ENCODE results near the gene PABPC1L. TPM values are rescaled to one million over a fixed set of nuclear protein-coding genes. Genes with fewer than 3 reads are reported as not detected.

PABPC1L gene
- total and polyA plus RNA-seq, 2 of the 13 experiments (the other 11 are each of a cell fraction or from before 2014, with no cell fraction given), result 30.8 to 252 TPM

- TF ChIP-seq ZXDC (CRISPR knock-in tag; IDR thresholded peaks at IDR 0.05) (peak; percentile 100), ZNF746 (CRISPR knock-in tag; IDR thresholded peaks at IDR 0.05) (peak; percentile 85), AFF4 (CRISPR knock-in tag; IDR thresholded peaks at IDR 0.05) (0 out of 2 replicates have a peak, but pooled peaks have one; percentile 60), PITX1 (CRISPR knock-in tag; IDR thresholded peaks at IDR 0.05) (peak; percentile 43; the same call in 1 of the 2 replicates), GFI1 (CRISPR knock-in tag; IDR thresholded peaks at IDR 0.05; ENCODE audit: borderline replicate concordance) (no peak), GMEB2 (CRISPR knock-in tag; IDR thresholded peaks at IDR 0.05; ENCODE audit: low read depth) (0 out of 2 replicates have a peak, but pooled peaks have one; percentile 58), ZNF446 (CRISPR knock-in tag; IDR thresholded peaks at IDR 0.05) (peak; percentile 56; the same call in 1 of the 2 replicates), ZNF598 (CRISPR knock-in tag; IDR thresholded peaks at IDR 0.05; ENCODE audit: borderline replicate concordance) (peak; percentile 85), DNMT1 (CRISPR knock-in tag; IDR thresholded peaks at IDR 0.05) (peak; percentile 59), TIGD3 (CRISPR knock-in tag; IDR thresholded peaks at IDR 0.05; ENCODE audit: borderline replicate concordance) (no peak), ZBTB39 (CRISPR knock-in tag; IDR thresholded peaks at IDR 0.05) (no peak), TEAD3 (CRISPR knock-in tag; optimal IDR thresholded peaks at IDR 0.05; ENCODE audit: borderline replicate concordance) (peak; percentile 72)
Observed at GRCh38 chr20:44885392-44886265, 24.2 kb upstream of the PABPC1L start, which contains the start of gene YWHAB (continued).

All from HepG2 (cell line).